ENCODE results near the gene WNT7A. TPM values are rescaled to one million over a fixed set of nuclear protein-coding genes. Genes with fewer than 3 reads are reported as not detected.

The WNT7A gene
- total RNA-seq, 1 experiment from 2014 or later: not detected

DNA sequence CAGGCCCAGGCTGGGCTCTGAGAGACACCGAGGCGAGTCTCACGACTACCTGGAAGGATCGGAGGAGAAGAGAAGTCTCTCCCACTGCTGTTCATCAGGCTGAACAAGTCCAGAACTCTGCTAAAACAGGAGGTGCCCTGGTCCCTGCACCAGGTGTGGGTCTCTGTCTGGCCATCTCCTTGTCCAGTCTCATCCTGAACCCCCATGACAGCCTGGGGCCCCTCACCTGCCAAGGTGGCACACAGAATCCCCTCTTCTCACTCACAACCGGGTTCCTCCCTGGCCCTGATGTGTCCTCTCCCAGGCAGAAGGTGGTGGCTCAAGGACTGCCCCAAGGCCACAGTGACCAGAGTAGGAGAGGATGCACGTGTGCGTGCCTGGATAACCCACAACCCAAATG lies 34.1 kb downstream of the WNT7A start:
- H3K36me3 Mint-ChIP-seq (ENCODE audit: insufficient read depth in 1 of 3, low read depth in 3 of 3): no peaks in the 10 kb centered on the region
- no CpG with 5 or more reads among the region's 7 CpGs for WGBS (ENCODE audit: extremely low coverage, insufficient read length, low lambda C conversion rate)
- Histone ChIP-seq H3K27ac (ENCODE audit: insufficient read length, low read depth, low read length) (no peak overlapping the region), H2BK5ac (ENCODE audit: insufficient read length, low read length) (no peak overlapping the region), H4K8ac (replicated peaks; ENCODE audit: insufficient read length, low read depth, low read length) (no peak overlapping the region), H3K23me2 (ENCODE audit: insufficient read length, low read depth, low read length, poor library complexity, severe bottlenecking) (no peaks in the 10 kb centered on the region), H3K56ac (ENCODE audit: insufficient read length, low read depth, low read length) (no peak overlapping the region), H2BK20ac (ENCODE audit: low read depth, low read length, poor library complexity, severe bottlenecking) (no peak overlapping the region), H3K4ac (ENCODE audit: low read depth, low read length) (no peak overlapping the region), H4K91ac (ENCODE audit: insufficient read length, low read depth, low read length) (no peak overlapping the region), H3K14ac (ENCODE audit: insufficient read depth, low read length) (no peak overlapping the region), H3K27me3 (ENCODE audit: insufficient read depth, low read length) (no peaks in the 10 kb centered on the region), H3K79me1 (ENCODE audit: insufficient read depth, low read depth, low read length, poor library complexity, severe bottlenecking) (no peaks in the 10 kb centered on the region), H2BK120ac (ENCODE audit: low read depth, low read length, poor library complexity, severe bottlenecking) (no peak overlapping the region), H2AFZ (ENCODE audit: low read length) (no peak overlapping the region), H3T11ph (ENCODE audit: low read length) (no peak overlapping the region), H2BK12ac (ENCODE audit: insufficient read length, low read depth, low read length) (no peak overlapping the region), H3K18ac (ENCODE audit: insufficient read length, low read depth, low read length) (no peak overlapping the region), H4K5ac (ENCODE audit: insufficient read length, low read depth, low read length) (no peak overlapping the region), H3K9ac (ENCODE audit: extremely low read depth, insufficient read length, low read length) (no peak overlapping the region), H3K4me2 (ENCODE audit: insufficient read depth, insufficient read length, low read length) (no peak overlapping the region), H4K20me1 (ENCODE audit: control insufficient read depth, insufficient read depth, insufficient read length) (no peaks in the 10 kb centered on the region), H2AK5ac (ENCODE audit: insufficient read length, low read length) (no peak overlapping the region), H2BK15ac (ENCODE audit: low read depth, low read length) (no peak overlapping the region), H3K4me1 (ENCODE audit: insufficient read depth, low read length) (no peaks in the 10 kb centered on the region), H3K23ac (ENCODE audit: insufficient read length, low read depth, low read length) (no peak overlapping the region), H3K9me3 (ENCODE audit: control insufficient read depth, low read depth, low read length) (no peaks in the 10 kb centered on the region), H3K79me2 (ENCODE audit: insufficient read depth, low read length) (no peaks in the 10 kb centered on the region)
- TF ChIP-seq, protein P1, sequence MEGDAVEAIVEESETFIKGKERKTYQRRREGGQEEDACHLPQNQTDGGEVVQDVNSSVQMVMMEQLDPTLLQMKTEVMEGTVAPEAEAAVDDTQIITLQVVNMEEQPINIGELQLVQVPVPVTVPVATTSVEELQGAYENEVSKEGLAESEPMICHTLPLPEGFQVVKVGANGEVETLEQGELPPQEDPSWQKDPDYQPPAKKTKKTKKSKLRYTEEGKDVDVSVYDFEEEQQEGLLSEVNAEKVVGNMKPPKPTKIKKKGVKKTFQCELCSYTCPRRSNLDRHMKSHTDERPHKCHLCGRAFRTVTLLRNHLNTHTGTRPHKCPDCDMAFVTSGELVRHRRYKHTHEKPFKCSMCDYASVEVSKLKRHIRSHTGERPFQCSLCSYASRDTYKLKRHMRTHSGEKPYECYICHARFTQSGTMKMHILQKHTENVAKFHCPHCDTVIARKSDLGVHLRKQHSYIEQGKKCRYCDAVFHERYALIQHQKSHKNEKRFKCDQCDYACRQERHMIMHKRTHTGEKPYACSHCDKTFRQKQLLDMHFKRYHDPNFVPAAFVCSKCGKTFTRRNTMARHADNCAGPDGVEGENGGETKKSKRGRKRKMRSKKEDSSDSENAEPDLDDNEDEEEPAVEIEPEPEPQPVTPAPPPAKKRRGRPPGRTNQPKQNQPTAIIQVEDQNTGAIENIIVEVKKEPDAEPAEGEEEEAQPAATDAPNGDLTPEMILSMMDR (conservative IDR thresholded peaks at IDR 0.05): no peak
- H3K4me3 Mint-ChIP-seq: no peak overlapping the region
- H3K27me3 Mint-ChIP-seq (ENCODE audit: low read depth): peaks cover 3% of the 10 kb centered on the region
- DNase-seq: no peak
- H3K9me3 Mint-ChIP-seq: no peaks in the 10 kb centered on the region
- H3K27ac Mint-ChIP-seq: no peak overlapping the region
- peaks cover 11 to 18% of the 10 kb centered on the region in 2 experiments for H3K4me1 Mint-ChIP-seq

Measured in H9 (cell line).